Ovary (tissue), 3 donors: ENCODE results near the gene PSMD11.

Experiments
- CTCF ChIP-seq, 3 donors: fragments of 450-650 bp in 2 of 3; fragments of 200-600 bp in 1 of 3; IDR thresholded peaks; one replicate each; pipeline versions ENCODE4 v1.5.1 to v1.8.0; 2016 to 2022; ENCODE audit warnings: antibody characterized with exemption in 3 of 3, mild to moderate bottlenecking in 1 of 3
- POLR2A ChIP-seq: fragments of 450-650 bp; IDR thresholded peaks from one replicate; pipeline ENCODE4 v1.6.1; 2017; ENCODE audit warnings: antibody characterized with exemption, mild to moderate bottlenecking, moderate library complexity
- donor health status: DM: no; HTN: no; CAD: no.

GRCh38 chr17:32484628-32485027, 40.3 kb downstream of the PSMD11 start:
- TF ChIP-seq CTCF (IDR thresholded peaks at IDR 0.05) (no peak), POLR2A (no peak)
